ENCODE data around the gene IQCK.

IQCK gene

GRCh38 chr16:19898166-19898565, 180.1 kb downstream of the IQCK start:
- TF ChIP-seq MAX (IDR thresholded peaks at IDR 0.05) (no peak), TCF12 (IDR thresholded peaks at IDR 0.05; ENCODE audit: low read depth) (no peak), RAD21 (IDR thresholded peaks at IDR 0.05; ENCODE audit: low read depth) (no peak), EGR1 (IDR thresholded peaks at IDR 0.05) (no peak), TAF1 (IDR thresholded peaks at IDR 0.05; ENCODE audit: low read depth) (no peak)

- TF ChIP-seq RAD21 (IDR thresholded peaks at IDR 0.05; ENCODE audit: low read depth) (peak; percentile 68), CEBPB (IDR thresholded peaks at IDR 0.05) (no peak)
Observed at GRCh38 chr16:19898924-19899604, 181.0 kb downstream of the IQCK start.

GRCh38 chr16:19899605-19899955, 181.5 kb downstream of the IQCK start:
- TF ChIP-seq CEBPB (IDR thresholded peaks at IDR 0.05) (no peak), CREB1 (IDR thresholded peaks at IDR 0.05; ENCODE audit: low read depth) (no peak), MAX (IDR thresholded peaks at IDR 0.05) (no peak), USF1 (IDR thresholded peaks at IDR 0.05) (no peak), TEAD4 (IDR thresholded peaks at IDR 0.05) (no peak), TAF1 (IDR thresholded peaks at IDR 0.05; ENCODE audit: low read depth) (no peak), FOXM1 (IDR thresholded peaks at IDR 0.05; ENCODE audit: borderline replicate concordance, low read depth) (no peak), EGR1 (IDR thresholded peaks at IDR 0.05) (no peak), NFIC (IDR thresholded peaks at IDR 0.05) (no peak), TCF12 (IDR thresholded peaks at IDR 0.05; ENCODE audit: low read depth) (no peak), YY1 (IDR thresholded peaks at IDR 0.05; ENCODE audit: low read depth) (no peak), REST (IDR thresholded peaks at IDR 0.05; ENCODE audit: low read depth) (no peak), EP300 (IDR thresholded peaks at IDR 0.05; ENCODE audit: borderline replicate concordance) (no peak), ZBTB7A (IDR thresholded peaks at IDR 0.05; ENCODE audit: low read depth) (no peak), RAD21 (IDR thresholded peaks at IDR 0.05; ENCODE audit: low read depth) (no peak)

- TF ChIP-seq NFIC (IDR thresholded peaks at IDR 0.05): no peak
- no peak for TF ChIP-seq CEBPB (IDR thresholded peaks at IDR 0.05)
- TF ChIP-seq YY1 (IDR thresholded peaks at IDR 0.05; ENCODE audit: low read depth): no peak
- TF ChIP-seq EGR1 (IDR thresholded peaks at IDR 0.05): no peak
- TF ChIP-seq FOXM1 (IDR thresholded peaks at IDR 0.05; ENCODE audit: borderline replicate concordance, low read depth): no peak
- TF ChIP-seq MAX (IDR thresholded peaks at IDR 0.05): no peak
- no peak for TF ChIP-seq RAD21 (IDR thresholded peaks at IDR 0.05; ENCODE audit: low read depth)
- TF ChIP-seq USF1 (IDR thresholded peaks at IDR 0.05): no peak
- TF ChIP-seq TCF12 (IDR thresholded peaks at IDR 0.05; ENCODE audit: low read depth): no peak
- no peak for TF ChIP-seq ZBTB7A (IDR thresholded peaks at IDR 0.05; ENCODE audit: low read depth)
- TF ChIP-seq CREB1 (IDR thresholded peaks at IDR 0.05; ENCODE audit: low read depth): no peak
- TF ChIP-seq REST (IDR thresholded peaks at IDR 0.05; ENCODE audit: low read depth): no peak
- TF ChIP-seq TAF1 (IDR thresholded peaks at IDR 0.05; ENCODE audit: low read depth): no peak
- no peak for TF ChIP-seq EP300 (IDR thresholded peaks at IDR 0.05; ENCODE audit: borderline replicate concordance)
Observed at GRCh38 chr16:19901164-19901563, 183.1 kb downstream of the IQCK start.

- no peak for TF ChIP-seq EP300 (IDR thresholded peaks at IDR 0.05; ENCODE audit: borderline replicate concordance)
- TF ChIP-seq USF1 (IDR thresholded peaks at IDR 0.05): no peak
- no peak for TF ChIP-seq CEBPB (IDR thresholded peaks at IDR 0.05)
- TF ChIP-seq YY1 (IDR thresholded peaks at IDR 0.05; ENCODE audit: low read depth): no peak
- TF ChIP-seq RAD21 (IDR thresholded peaks at IDR 0.05; ENCODE audit: low read depth): peak; percentile 87
- TF ChIP-seq TEAD4 (IDR thresholded peaks at IDR 0.05): no peak
Observed at GRCh38 chr16:19907161-19907992, 189.3 kb downstream of the IQCK start.

Measured in Ishikawa (cell line).